NCI-H128 (cell line): ENCODE results near the gene CA6.
"Not testable (repeated sequence)": the region's sequence is repeated elsewhere in the genome, so short reads cannot be mapped to it uniquely, and the experiment has no call there.

ENCODE experiments used
- DNase-seq: peaks from one replicate; lab custom pipeline; 2025; ENCODE audit not compliant: unreplicated experiment; lab: John Stamatoyannopoulos, UW

Gene CA6

GRCh38 chr1:8968902-8969301 lies 23.2 kb downstream of the CA6 start:
- not testable (repeated sequence) for DNase-seq

- DNase-seq, result no peak
Measured at GRCh38 chr1:8969937-8970336, 24.3 kb downstream of the CA6 start.

- DNase-seq, result no peak
Measured at GRCh38 chr1:8970870-8971337, 25.2 kb downstream of the CA6 start.

GRCh38 chr1:8974551-8974950 lies 28.9 kb downstream of the CA6 start:
- DNase-seq, result no peak

GRCh38 chr1:8976338-8976737 lies 30.7 kb downstream of the CA6 start:
- DNase-seq, result no peak

- DNase-seq, result no peak
Measured at GRCh38 chr1:8976896-8977450, 31.3 kb downstream of the CA6 start.

- no peak for DNase-seq
Measured at GRCh38 chr1:8980656-8981055, 35.0 kb downstream of the CA6 start.

GRCh38 chr1:8981169-8981568 lies 35.5 kb downstream of the CA6 start:
- DNase-seq, result no peak

- no peak for DNase-seq
Measured at GRCh38 chr1:8984203-8984602, 38.5 kb downstream of the CA6 start.

GRCh38 chr1:8984990-8985389 lies 39.3 kb downstream of the CA6 start:
- no peak for DNase-seq

- DNase-seq, result no peak
Measured at GRCh38 chr1:8985915-8986813, 40.5 kb downstream of the CA6 start.

- no peak for DNase-seq
Measured at GRCh38 chr1:8986814-8987190, 41.1 kb downstream of the CA6 start.

GRCh38 chr1:8987881-8988617 lies 42.4 kb downstream of the CA6 start:
- no peak for DNase-seq

GRCh38 chr1:8988618-8988967 lies 42.9 kb downstream of the CA6 start:
- DNase-seq, result no peak

GRCh38 chr1:8989061-8989460 lies 43.4 kb downstream of the CA6 start:
- no peak for DNase-seq

- no peak for DNase-seq
Measured at GRCh38 chr1:8989821-8990220, 44.2 kb downstream of the CA6 start.

- no peak for DNase-seq
Measured at GRCh38 chr1:8992936-8993687, 47.4 kb downstream of the CA6 start.

GRCh38 chr1:8993962-8994675 lies 48.5 kb downstream of the CA6 start:
- DNase-seq, result not testable (repeated sequence)

GRCh38 chr1:9001534-9002214 lies 56.0 kb downstream of the CA6 start:
- not testable (repeated sequence) for DNase-seq

- DNase-seq, result not testable (repeated sequence)
Measured at GRCh38 chr1:9002215-9002560, 56.5 kb downstream of the CA6 start.
